K562 (cell line): ENCODE measurements around the gene TEX101. TPM values are rescaled to one million over a fixed set of nuclear protein-coding genes. Genes with fewer than 3 reads are reported as not detected.

Source experiments
- ATAC-seq: fragments of 200-7000 bp; cut with Tn5 transposase; 3 replicates; pipeline ENCODE4 v1.9.1; 2020; ENCODE audit warnings: moderate library complexity
- BruUV-seq: library from RNA; stranded (reverse); fragments of 400-500 nt; replicated peaks from 2 replicates; lab custom pipeline; 2021; lab: Mats Ljungman, UMichigan
- CTCF ChIA-PET: fragments of 300-600 bp; formaldehyde crosslinking; extraction: SDS; loops from one replicate; lab custom pipeline; 2021; ENCODE audit warnings: low intra/inter-chr PET ratio; lab: Yijun Ruan, JAX
- POLR2A ChIA-PET: fragments of 300-600, 350-650 bp; sonication (Branson Sonifier 250); formaldehyde crosslinking; extraction: SDS; loops from one replicate; lab custom pipeline; 2021; ENCODE audit warnings: antibody characterized with exemption, inconsistent platforms; lab: Yijun Ruan, JAX
- DNase-seq, 4 experiments: peaks; one replicate each; pipeline versions ENCODE4 v3.0.0 to v3.0.0-alpha.2; 2011 to 2018; ENCODE audit warnings: low spot score in 3 of 4, mixed read lengths in 3 of 4; ENCODE audit errors: extremely low read depth in 1 of 4
- FAIRE-seq: peaks from 2 replicates; lab custom pipeline; 2011; peaks lifted over from hg19 to GRCh38; lab: Jason Lieb, UNC
- H2AFZ ChIP-seq: 2 replicates; pipeline ENCODE4 v1.6.0; 2011; ENCODE audit warnings: low read depth, low read length, control low read depth, inconsistent platforms
- H3K27ac ChIP-seq: fragments of 200-600 bp; 3 replicates; pipeline ENCODE4 v1.8.0; 2011; ENCODE audit warnings: low read depth, mild to moderate bottlenecking, control low read depth, inconsistent platforms, low read length, moderate library complexity, mixed read lengths; ENCODE audit errors: extremely low read depth
- H3K27me3 ChIP-seq, 2 experiments: fragments of 300-600 bp in 1 of 2; 2 replicates in 1 of 2; 3 replicates in 1 of 2; pipeline versions ENCODE4 v1.6.0 to v1.8.0; 2011; ENCODE audit warnings: inconsistent platforms in 2 of 2, low read length in 2 of 2, mild to moderate bottlenecking in 1 of 2, mixed read lengths in 1 of 2, moderate library complexity in 1 of 2; ENCODE audit not compliant: control insufficient read depth in 2 of 2, insufficient read depth in 2 of 2
- H3K36me3 ChIP-seq: fragments of 300-600 bp; 3 replicates; pipeline ENCODE4 v1.8.0; 2011; ENCODE audit warnings: mild to moderate bottlenecking, low read length, inconsistent platforms; ENCODE audit not compliant: control insufficient read depth, insufficient read depth
- H3K4me1 ChIP-seq, 2 experiments: fragments of 200-600 bp in 1 of 2; replicated peaks in 1 of 2; 2 replicates in 1 of 2; 3 replicates in 1 of 2; pipeline versions ENCODE4 v1.5.1 to v1.8.0; 2011; ENCODE audit warnings: inconsistent platforms in 2 of 2, low read length in 2 of 2, mild to moderate bottlenecking in 1 of 2, mixed read lengths in 1 of 2, moderate library complexity in 1 of 2; ENCODE audit not compliant: control insufficient read depth in 2 of 2, insufficient read depth in 2 of 2
- H3K4me2 ChIP-seq: 2 replicates; pipeline ENCODE4 v1.6.1; 2011; ENCODE audit warnings: low read length, control low read depth, inconsistent platforms, mixed read lengths; ENCODE audit not compliant: insufficient read depth
- H3K4me3 ChIP-seq: fragments of 200-600 bp; sonication (generic), shearing (Covaris generic); 2 replicates; pipeline ENCODE4 v1.5.1; 2016; ENCODE audit warnings: control low read depth, inconsistent platforms
- H3K79me2 ChIP-seq: fragments of 200-600 bp; 3 replicates; pipeline ENCODE4 v1.8.0; 2011; ENCODE audit warnings: low read length, inconsistent platforms; ENCODE audit not compliant: control insufficient read depth, insufficient read depth
- H3K9ac ChIP-seq, 2 experiments: 2 replicates each; pipeline versions ENCODE4 v1.6.0 to v1.6.1; 2011; ENCODE audit warnings: low read depth in 2 of 2, low read length in 2 of 2, control low read depth in 1 of 2, inconsistent platforms in 1 of 2, mild to moderate bottlenecking in 1 of 2, mixed read lengths in 1 of 2; ENCODE audit not compliant: insufficient read depth in 1 of 2
- H3K9me1 ChIP-seq: one replicate; pipeline ENCODE4 v1.6.0; 2011; ENCODE audit warnings: inconsistent platforms, mild to moderate bottlenecking, low read length, moderate library complexity; ENCODE audit not compliant: control insufficient read depth, insufficient read depth
- H3K9me3 ChIP-seq: replicated peaks from 2 replicates; pipeline ENCODE4 v1.5.1; 2011; ENCODE audit warnings: low read depth, low read length, inconsistent platforms; ENCODE audit not compliant: control insufficient read depth, insufficient read depth
- H4K20me1 ChIP-seq: replicated peaks from 2 replicates; pipeline ENCODE4 v1.6.1; 2011; ENCODE audit warnings: low read length, inconsistent platforms, mixed read lengths; ENCODE audit not compliant: control insufficient read depth, insufficient read depth
- ARID1B ChIP-seq: fragments of 450-650 bp; IDR thresholded peaks from 2 replicates; pipeline ENCODE4 v1.6.1; 2016; ENCODE audit warnings: antibody characterized with exemption, mild to moderate bottlenecking, inconsistent platforms
- CEBPZ ChIP-seq: fragments of 150-350 bp; IDR thresholded peaks from 2 replicates; pipeline ENCODE4 v1.6.1; 2014; ENCODE audit warnings: low read depth, mild to moderate bottlenecking, low read length, borderline replicate concordance
- EGR1 ChIP-seq: fragments of 450-650 bp; conservative IDR thresholded peaks from 2 replicates; pipeline ENCODE4 v1.6.1; 2017; ENCODE audit warnings: mild to moderate bottlenecking
- PBX2 ChIP-seq, 2 experiments: IDR thresholded peaks in 1 of 2; conservative IDR thresholded peaks in 1 of 2; 2 replicates each; pipeline ENCODE4 v1.6.1; 2016; ENCODE audit warnings: low read depth in 2 of 2, mild to moderate bottlenecking in 1 of 2, missing compliant biosample characterization in 1 of 2, missing genetic modification characterization in 1 of 2, moderate library complexity in 1 of 2
- RFX1 ChIP-seq: fragments of 450-650 bp; IDR thresholded peaks from 2 replicates; pipeline ENCODE4 v1.6.1; 2016; ENCODE audit warnings: mild to moderate bottlenecking, moderate library complexity
- ZNF23 ChIP-seq: fragments of 250-450 bp; sonication (Bioruptor Pico); IDR thresholded peaks from 2 replicates; pipeline ENCODE4 v1.4.0; 2020; ENCODE audit warnings: mild to moderate bottlenecking
- ZNF395 ChIP-seq: fragments of 200-800 bp; sonication (Bioruptor generic); IDR thresholded peaks from 2 replicates; pipeline ENCODE4 v1.6.1; 2017; ENCODE audit warnings: missing genetic modification characterization, missing compliant biosample characterization
- WGBS: fragments of 100-300 bp; shearing (Covaris generic); methylation state at CpG from one replicate; pipeline ENCODE4 v1.1.6; 2016; ENCODE audit warnings: low coverage, mixed read lengths; ENCODE audit not compliant: insufficient coverage; ENCODE audit errors: missing lambda C conversion rate; 5-methylcytosine and 5-hydroxymethylcytosine counted together
- in situ Hi-C: fragments of 300-500 bp; cut with MboI; formaldehyde crosslinking; loops from 4 replicates; pipeline ENCODE4 v1.15.0; 2018; ENCODE audit warnings: inconsistent platforms, mixed read lengths
- intact Hi-C: fragments of 100-400 bp; cut with micrococcal nuclease; formaldehyde crosslinking; loops from 2 replicates; pipeline ENCODE4 v1.14.2; 2022
- polyA plus RNA-seq, 8 experiments: library from polyadenylated mRNA; depleted of rRNA in 4 of 8; stranded (reverse) in 5 of 8; unstranded in 3 of 8; fragments of >200 nt; fragmentation: Nextera tagmentation in 2 of 8; fragmentation: Illumina TruSeq in 1 of 8; extraction: Ambion mirVana in 2 of 8; extraction: Trizol in 1 of 8; gene quantifications; 2 replicates each; pipeline versions ENCODE4 v1.2.1 to v1.2.3, GENCODE V29; 2011 to 2014; ENCODE audit warnings: inconsistent platforms in 1 of 8, missing spikeins in 1 of 8
- total RNA-seq, 7 experiments: library from RNA; depleted of rRNA in 6 of 7; stranded (reverse); fragments of >200 nt in 6 of 7; fragmentation: Illumina TruSeq in 2 of 7; extraction: Trizol in 2 of 7; gene quantifications; 2 replicates each; pipeline versions ENCODE4 v1.2.1 to v1.2.3, GENCODE V29; 2011 to 2021; ENCODE audit warnings: low replicate concordance in 1 of 7

TEX101 gene
- total and polyA plus RNA-seq, 9 of the 15 experiments (the other 6 are each of a cell fraction or from before 2014, with no cell fraction given): 0.10 to 0.36 (median 0.14) TPM; not detected in 6

- Histone ChIP-seq H3K27ac (no peak overlapping the region), H3K36me3 (no peaks in the 10 kb centered on the region), H3K4me1 (peaks cover 5 to 7% of the 10 kb centered on the region in 2 experiments; a peak in 2 of 5 replicates), H3K9me3 (no peaks in the 10 kb centered on the region; the same call in 1 of the 2 replicates), H3K9me1 (no peaks in the 10 kb centered on the region), H3K9ac (no peak overlapping the region), H3K27me3 (peaks cover 4% of the 10 kb centered on the region in 2 experiments; a peak in 4 of 5 replicates), H3K79me2 (no peaks in the 10 kb centered on the region), H3K4me3 (no peak overlapping the region), H2AFZ (peak overlapping the region; percentile 58), H4K20me1 (no peaks in the 10 kb centered on the region), H3K4me2 (no peak overlapping the region)
- BruUV-seq: no TSS peak
- ATAC-seq (no peak), DNase-seq (no peak), FAIRE-seq (no peak)
- POLR2A ChIA-PET: interaction anchor here (1.0 kb wide), 1 partner anchor 8 kb away, joined by 5 read pairs; no protein-coding TSS in a partner anchor
- CTCF ChIA-PET: interaction anchor here (0.6 kb wide), 1 partner anchor 24 kb away, joined by 4 read pairs; no protein-coding TSS in a partner anchor
- intact Hi-C loops (no loop called here), in situ Hi-C loops (no loop called here)
- 23% methylated on average over 8 of the region's 10 CpGs for WGBS
- TF ChIP-seq EGR1 (no peak), CEBPZ (no peak), RFX1 (no peak), ZNF395 (CRISPR knock-in tag) (no peak), ZNF23 (no peak), PBX2 (CRISPR knock-in tag; IDR thresholded peaks at IDR 0.05; ENCODE audit: low read depth) (no peak), PBX2 (tag; conservative IDR thresholded peaks at IDR 0.05; ENCODE audit: low read depth) (peak; percentile 38; the same call in 1 of the 2 replicates), ARID1B (no peak)
Measured at GRCh38 chr19:43455321-43456113, 40.8 kb downstream of the TEX101 start.
